Measurements from ENCODE around the gene IGSF11.

DNA sequence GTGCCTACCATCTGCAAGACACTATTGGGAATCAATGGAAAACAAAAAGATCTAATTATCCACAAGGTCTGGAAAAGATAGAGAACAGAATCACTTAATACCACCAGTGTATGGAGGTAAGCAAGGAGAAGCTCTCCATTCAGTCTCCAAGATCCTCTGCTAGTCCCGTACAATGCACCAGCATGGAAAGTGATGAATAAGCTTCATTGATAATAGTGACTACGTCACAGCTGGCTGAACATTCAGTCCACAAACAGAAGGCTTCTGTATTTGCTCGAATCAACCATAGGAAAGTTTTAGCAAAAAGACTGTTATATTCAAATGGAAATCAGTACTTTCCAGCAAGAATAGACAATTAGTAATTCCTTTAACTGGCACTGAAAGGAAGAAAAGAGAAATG lies 42.9 kb downstream of the IGSF11 start:
- TF ChIP-seq, protein P1, sequence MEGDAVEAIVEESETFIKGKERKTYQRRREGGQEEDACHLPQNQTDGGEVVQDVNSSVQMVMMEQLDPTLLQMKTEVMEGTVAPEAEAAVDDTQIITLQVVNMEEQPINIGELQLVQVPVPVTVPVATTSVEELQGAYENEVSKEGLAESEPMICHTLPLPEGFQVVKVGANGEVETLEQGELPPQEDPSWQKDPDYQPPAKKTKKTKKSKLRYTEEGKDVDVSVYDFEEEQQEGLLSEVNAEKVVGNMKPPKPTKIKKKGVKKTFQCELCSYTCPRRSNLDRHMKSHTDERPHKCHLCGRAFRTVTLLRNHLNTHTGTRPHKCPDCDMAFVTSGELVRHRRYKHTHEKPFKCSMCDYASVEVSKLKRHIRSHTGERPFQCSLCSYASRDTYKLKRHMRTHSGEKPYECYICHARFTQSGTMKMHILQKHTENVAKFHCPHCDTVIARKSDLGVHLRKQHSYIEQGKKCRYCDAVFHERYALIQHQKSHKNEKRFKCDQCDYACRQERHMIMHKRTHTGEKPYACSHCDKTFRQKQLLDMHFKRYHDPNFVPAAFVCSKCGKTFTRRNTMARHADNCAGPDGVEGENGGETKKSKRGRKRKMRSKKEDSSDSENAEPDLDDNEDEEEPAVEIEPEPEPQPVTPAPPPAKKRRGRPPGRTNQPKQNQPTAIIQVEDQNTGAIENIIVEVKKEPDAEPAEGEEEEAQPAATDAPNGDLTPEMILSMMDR (IDR thresholded peaks at IDR 0.05) = no peak
- TF ChIP-seq ZFX (IDR thresholded peaks at IDR 0.05; ENCODE audit: borderline replicate concordance) = no peak
